Fibroblast of lung (primary cell): ENCODE measurements around the gene PODXL2.

ENCODE experiments used
- CTCF ChIP-seq, 2 donors: IDR thresholded peaks in 1 of 2; conservative IDR thresholded peaks in 1 of 2; 1 replicate in 1 of 2; 2 replicates in 1 of 2; pipeline ENCODE4 v1.5.1; 2011 to 2012; ENCODE audit warnings: low read length in 2 of 2, control low read depth in 1 of 2, inconsistent platforms in 1 of 2, low read depth in 1 of 2, mild to moderate bottlenecking in 1 of 2
- EZH2 ChIP-seq: IDR thresholded peaks from 2 replicates; pipeline ENCODE4 v1.5.1; 2012; ENCODE audit warnings: low read length, control low read depth, mild to moderate bottlenecking; ENCODE audit errors: missing control alignments

GRCh38 chr3:127709320-127710060 is 80.5 kb downstream of the PODXL2 start:
- TF ChIP-seq EZH2 (no peak), CTCF (conservative IDR thresholded peaks at IDR 0.05 in 1 of 2, IDR thresholded peaks at IDR 0.05 in 1 of 2; ENCODE audit: low read depth in 1 of 2, low read length in 2 of 2) (no peak)
